Measurements from ENCODE around the gene BACH2.

GRCh38 chr6:89928604-89929003 lies 368.0 kb downstream of the BACH2 start:
- TF ChIP-seq REST (IDR thresholded peaks at IDR 0.05; ENCODE audit: insufficient read depth in 1 of 2, low read depth in 2 of 2, low read length in 2 of 2) (no peak), POLR2AphosphoS5 (IDR thresholded peaks at IDR 0.05; ENCODE audit: low read depth, low read length) (no peak), TAF1 (IDR thresholded peaks at IDR 0.05; ENCODE audit: borderline replicate concordance, insufficient read depth, low read length) (no peak), FOXP2 (optimal IDR thresholded peaks at IDR 0.05; ENCODE audit: borderline replicate concordance, extremely low read depth, extremely low read length, insufficient read depth) (no peak), SIN3A (IDR thresholded peaks at IDR 0.05; ENCODE audit: borderline replicate concordance, insufficient read depth, low read length) (no peak)

All from PFSK-1 (cell line).